ENCODE measurements around the gene NSMCE3. TPM values are rescaled to one million over a fixed set of nuclear protein-coding genes. Genes with fewer than 3 reads are reported as not detected.
"Not testable (repeated sequence)": the region's sequence is repeated elsewhere in the genome, so short reads cannot be mapped to it uniquely, and the experiment has no call there.

NSMCE3 gene
- total RNA-seq, 2 donors from 2014 or later: 29.1 to 32.0 TPM

DNA sequence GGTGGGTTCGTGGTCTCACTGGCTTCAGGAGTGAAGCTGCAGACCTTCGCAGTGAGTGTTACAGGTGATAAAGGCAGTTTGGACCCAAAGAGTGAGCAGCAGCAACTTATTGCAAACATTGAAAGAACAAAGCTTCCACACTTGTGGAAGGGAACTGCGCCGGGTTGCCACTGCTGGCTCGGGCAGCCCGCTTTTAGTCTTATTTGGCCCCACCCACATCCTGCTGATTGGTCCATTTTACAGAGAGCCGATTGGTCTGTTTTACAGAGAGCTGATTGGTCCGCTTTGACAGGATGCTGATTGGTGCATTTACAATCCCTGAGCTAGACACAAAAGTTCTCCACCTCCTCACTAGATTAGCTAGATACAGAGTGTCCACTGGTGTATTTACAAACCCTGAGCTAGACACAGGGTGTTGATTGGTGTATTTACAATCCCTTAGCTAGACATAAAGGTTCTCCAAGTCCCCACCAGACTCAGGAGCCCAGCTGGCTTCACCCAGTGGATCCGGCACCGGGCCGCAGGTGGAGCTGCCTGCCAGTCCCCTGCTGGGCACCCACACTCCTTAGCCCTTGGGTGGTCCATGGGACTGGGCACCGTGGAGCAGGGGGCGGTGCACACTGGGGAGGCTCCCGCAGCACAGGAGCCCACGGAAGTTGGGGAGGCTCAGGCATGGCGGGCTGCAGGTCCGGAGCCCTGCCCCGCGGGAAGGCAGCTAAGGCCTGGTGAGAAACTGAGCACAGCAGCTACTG lies 45.2 kb downstream of the NSMCE3 start:
- peaks cover 60% of the 10 kb centered on the region for H3K27me3 Mint-ChIP-seq
- not testable (repeated sequence) for H3K27ac Mint-ChIP-seq; ATAC-seq; H3K4me3 Mint-ChIP-seq; DNase-seq; H3K9me3 ChIP-seq (ENCODE audit: control insufficient read depth, low read length, poor library complexity, severe bottlenecking); H3K4me1 Mint-ChIP-seq; H3K36me3 Mint-ChIP-seq (ENCODE audit: low read depth)

DNA sequence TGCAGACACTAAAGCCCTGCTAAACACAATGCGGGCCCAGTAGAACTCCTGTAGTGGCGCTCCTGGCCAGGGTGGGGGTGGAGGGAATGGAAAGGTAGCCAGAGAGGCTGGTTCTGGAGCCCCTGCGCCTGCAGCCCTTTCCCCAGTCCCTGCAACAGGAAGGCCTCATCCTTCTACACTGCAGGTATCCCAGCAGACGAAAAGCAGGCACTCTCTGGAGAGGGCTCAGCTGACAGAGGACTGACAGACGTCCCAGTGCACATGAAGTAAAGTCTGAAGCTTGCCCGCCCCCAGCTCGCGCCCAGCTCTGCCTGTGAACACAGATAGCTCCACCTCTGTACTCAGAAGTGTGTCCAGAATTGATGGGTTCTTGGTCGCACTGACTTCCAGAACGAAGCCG lies 46.0 kb downstream of the NSMCE3 start:
- Mint-ChIP-seq H3K4me3 (no peak overlapping the region), H3K27ac (no peak overlapping the region)
- H3K9me3 ChIP-seq (ENCODE audit: control insufficient read depth, low read length, poor library complexity, severe bottlenecking): no peaks in the 10 kb centered on the region

DNA sequence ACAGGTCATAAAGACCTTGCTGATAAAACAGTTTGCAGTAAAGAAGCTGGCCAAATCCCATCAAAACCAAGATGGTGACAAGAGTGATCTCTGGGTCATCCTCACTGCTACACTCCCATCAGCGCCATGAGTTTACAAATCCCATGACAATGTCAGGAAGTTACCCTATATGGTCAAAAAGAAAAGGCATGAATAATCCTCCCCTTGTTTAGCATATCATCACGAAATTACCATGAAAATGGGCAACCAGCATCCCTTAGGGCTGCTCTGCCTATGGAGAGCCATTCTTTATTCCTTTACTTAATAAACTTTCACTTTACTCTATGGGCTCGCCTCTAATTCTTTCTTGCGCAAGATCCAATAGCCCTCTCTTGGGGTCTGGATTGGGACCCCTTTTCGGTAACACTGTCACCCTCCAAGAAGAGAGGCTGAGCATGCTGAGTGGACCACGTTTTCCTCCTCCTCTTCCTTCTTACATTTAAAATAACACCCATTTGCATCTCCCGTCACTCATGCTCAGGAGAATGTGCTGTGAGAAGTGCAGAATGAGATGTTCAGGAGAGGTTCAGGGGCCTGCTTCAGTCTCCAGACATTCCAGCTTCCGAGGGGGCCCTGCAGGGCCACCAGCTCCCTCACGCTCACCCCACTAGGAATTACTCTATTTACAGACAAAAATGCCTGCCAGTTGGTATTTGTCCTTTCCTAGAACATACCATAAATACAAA lies 47.3 kb downstream of the NSMCE3 start:
- H3K9me3 ChIP-seq (ENCODE audit: control insufficient read depth, low read length, poor library complexity, severe bottlenecking): no peaks in the 10 kb centered on the region
- H3K4me1 Mint-ChIP-seq: no peaks in the 10 kb centered on the region
- H3K36me3 Mint-ChIP-seq (ENCODE audit: low read depth): no peaks in the 10 kb centered on the region
- no peak overlapping the region for H3K4me3 Mint-ChIP-seq
- peaks cover 64% of the 10 kb centered on the region for H3K27me3 Mint-ChIP-seq
- ATAC-seq (no peak), DNase-seq (no peak)
- H3K27ac Mint-ChIP-seq: no peak overlapping the region

More for the DNA sequence above, 46.0 kb downstream of the NSMCE3 start:
- DNase-seq (no peak), ATAC-seq (no peak)
- Mint-ChIP-seq H3K36me3 (ENCODE audit: low read depth) (no peaks in the 10 kb centered on the region), H3K4me1 (no peaks in the 10 kb centered on the region), H3K27me3 (peaks cover 61% of the 10 kb centered on the region)

DNA sequence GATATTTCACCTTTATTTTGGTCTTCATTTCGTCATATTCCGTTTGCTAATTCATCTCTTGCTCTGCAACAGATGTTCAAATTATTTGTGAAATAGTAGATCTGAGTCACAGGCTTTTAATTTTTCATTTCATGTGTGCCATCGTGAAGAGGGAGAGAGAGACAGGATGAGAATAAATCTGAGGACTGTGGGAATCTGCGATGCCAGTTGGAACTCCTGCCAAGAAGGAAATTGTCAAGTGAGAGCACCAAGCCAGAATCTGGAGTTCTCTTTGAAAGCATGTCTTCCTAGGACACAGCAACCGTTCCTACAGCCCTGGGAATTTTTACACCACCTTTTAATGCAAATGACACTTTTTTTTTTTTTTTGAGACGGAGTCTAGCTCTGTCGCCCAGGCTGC lies 48.8 kb downstream of the NSMCE3 start:
- H3K9me3 ChIP-seq (ENCODE audit: control insufficient read depth, low read length, poor library complexity, severe bottlenecking): no peaks in the 10 kb centered on the region
- Mint-ChIP-seq H3K4me1 (no peaks in the 10 kb centered on the region), H3K27ac (no peak overlapping the region), H3K4me3 (no peak overlapping the region), H3K27me3 (peaks cover 65% of the 10 kb centered on the region), H3K36me3 (ENCODE audit: low read depth) (no peaks in the 10 kb centered on the region)
- DNase-seq: no peak
- no peak for ATAC-seq

DNA sequence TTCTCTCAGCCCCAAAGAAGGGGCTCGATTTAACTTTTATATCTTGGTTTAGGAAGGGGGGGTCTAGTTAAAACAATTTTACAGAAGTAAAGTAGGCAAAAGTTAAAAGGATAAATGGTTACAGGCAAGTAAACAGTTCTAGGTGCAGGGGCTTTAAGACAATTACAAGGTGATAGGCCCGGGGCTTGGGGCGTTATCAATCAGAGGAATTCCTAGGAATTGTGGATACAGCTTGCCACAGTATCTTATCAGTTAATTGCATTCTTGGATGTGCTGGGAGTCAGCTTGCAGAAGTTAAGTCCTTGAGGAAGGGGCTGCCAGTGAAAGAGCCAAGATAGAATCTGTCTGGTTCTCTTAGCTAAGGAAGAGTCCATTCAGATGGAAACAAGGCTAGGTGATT lies 52.7 kb downstream of the NSMCE3 start:
- H3K36me3 Mint-ChIP-seq (ENCODE audit: low read depth): no peaks in the 10 kb centered on the region
- ATAC-seq: no peak
- H3K27ac Mint-ChIP-seq: no peak overlapping the region
- no peaks in the 10 kb centered on the region for H3K4me1 Mint-ChIP-seq
- H3K9me3 ChIP-seq (ENCODE audit: control insufficient read depth, low read length, poor library complexity, severe bottlenecking): no peaks in the 10 kb centered on the region
- DNase-seq: no peak
- no peak overlapping the region for H3K4me3 Mint-ChIP-seq
- H3K27me3 Mint-ChIP-seq: peaks cover 53% of the 10 kb centered on the region

Measured in T-helper 17 cell (primary cell).